Loucy (cell line): ENCODE results near the gene LARP1B.
"Not testable (repeated sequence)": the region's sequence is repeated elsewhere in the genome, so short reads cannot be mapped to it uniquely, and the experiment has no call there.

Experiments
- H2AFZ ChIP-seq: fragments of 200-600 bp; sonication (generic); 2 replicates; pipeline ENCODE4 v1.6.0; 2016; ENCODE audit warnings: antibody characterized with exemption, mild to moderate bottlenecking, low read length, moderate library complexity
- H3F3A ChIP-seq: fragments of 200-600 bp; 2 replicates; pipeline ENCODE4 v1.6.0; 2016; ENCODE audit warnings: antibody characterized with exemption, low read depth, mild to moderate bottlenecking
- H3K27me3 ChIP-seq: fragments of 200-600 bp; sonication (generic); 2 replicates; pipeline ENCODE4 v1.6.1; 2014; ENCODE audit warnings: low read length, mild to moderate bottlenecking; ENCODE audit not compliant: insufficient read depth, poor library complexity, severe bottlenecking
- H3K36me3 ChIP-seq: fragments of 200-600 bp; sonication (generic); 2 replicates; pipeline ENCODE4 v1.6.1; 2016; ENCODE audit warnings: low read length; ENCODE audit not compliant: insufficient read depth
- H3K4me1 ChIP-seq: fragments of 200-600 bp; sonication (generic); 2 replicates; pipeline ENCODE4 v1.5.1; 2014; ENCODE audit warnings: low read length, mild to moderate bottlenecking; ENCODE audit not compliant: insufficient read depth, poor library complexity, severe bottlenecking
- H3K4me2 ChIP-seq: fragments of 200-600 bp; sonication (generic); 2 replicates; pipeline ENCODE4 v1.6.0; 2014; ENCODE audit warnings: antibody characterized with exemption, low read length, low read depth, mild to moderate bottlenecking; ENCODE audit not compliant: poor library complexity, severe bottlenecking
- H3K4me3 ChIP-seq: fragments of 200-600 bp; sonication (generic); 2 replicates; pipeline ENCODE4 v1.5.1; 2014; ENCODE audit warnings: low read length, mild to moderate bottlenecking, mixed read lengths; ENCODE audit not compliant: poor library complexity, severe bottlenecking
- H3K79me2 ChIP-seq: fragments of 200-600 bp; sonication (generic); 2 replicates; pipeline ENCODE4 v1.6.1; 2014; ENCODE audit warnings: low read length; ENCODE audit not compliant: insufficient read depth
- H3K9ac ChIP-seq: fragments of 200-600 bp; sonication (generic); 2 replicates; pipeline ENCODE4 v1.6.0; 2014; ENCODE audit warnings: mild to moderate bottlenecking, low read depth, low read length, moderate library complexity; ENCODE audit not compliant: poor library complexity, severe bottlenecking
- H3K9me2 ChIP-seq: fragments of 200-600 bp; sonication (generic); replicated peaks from 2 replicates; pipeline ENCODE4 v1.6.1; 2016; ENCODE audit warnings: low read depth, low read length, mixed read lengths
- H3K9me3 ChIP-seq: fragments of 200-600 bp; sonication (generic); 2 replicates; pipeline ENCODE4 v1.6.1; 2014; ENCODE audit warnings: mild to moderate bottlenecking, antibody characterized with exemption, low read length, low read depth; ENCODE audit not compliant: insufficient read depth
- H4K20me1 ChIP-seq: fragments of 200-600 bp; sonication (generic); 2 replicates; pipeline ENCODE4 v1.6.0; 2014; ENCODE audit warnings: antibody characterized with exemption, low read length, mild to moderate bottlenecking; ENCODE audit not compliant: insufficient read depth, poor library complexity, severe bottlenecking
- EZH2phosphoT487 ChIP-seq: fragments of 200-600 bp; IDR thresholded peaks from 2 replicates; pipeline ENCODE4 v1.6.1; 2018; ENCODE audit warnings: antibody characterized with exemption, mild to moderate bottlenecking, moderate library complexity, borderline replicate concordance
- TF ChIP-seq, protein P1 (sequence below): fragments of 200-600 bp; sonication (generic); conservative IDR thresholded peaks from 2 replicates; pipeline ENCODE4 v1.5.1; 2014; ENCODE audit warnings: mild to moderate bottlenecking, antibody characterized with exemption, low read length

The LARP1B gene

DNA sequence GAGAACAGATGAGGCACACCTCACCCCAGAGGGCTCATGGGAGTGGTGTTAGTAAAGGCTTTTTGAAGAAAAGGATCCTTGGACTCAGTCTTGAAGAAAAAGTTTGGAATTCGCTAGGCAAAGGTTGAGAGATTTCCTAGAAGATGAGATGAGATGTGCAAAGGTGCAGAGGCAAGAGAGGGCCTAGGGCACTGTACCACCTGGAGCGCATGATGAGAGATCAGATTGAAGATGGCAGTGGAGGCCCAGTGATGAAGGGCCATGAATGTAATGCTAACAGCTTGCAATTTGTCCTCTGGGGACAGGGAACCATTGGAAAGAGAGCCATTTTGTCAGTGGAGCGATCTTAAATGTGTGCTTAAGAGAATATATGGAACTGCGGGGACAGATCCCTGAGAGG lies 181.5 kb downstream of the LARP1B start:
- Histone ChIP-seq H4K20me1 (no peaks in the 10 kb centered on the region), H3K79me2 (no peaks in the 10 kb centered on the region), H3K9me2 (no peaks in the 10 kb centered on the region), H2AFZ (no peak overlapping the region), H3K9ac (no peak overlapping the region), H3K4me1 (no peaks in the 10 kb centered on the region), H3K27me3 (no peaks in the 10 kb centered on the region), H3F3A (no peaks in the 10 kb centered on the region), H3K9me3 (no peaks in the 10 kb centered on the region), H3K4me2 (no peak overlapping the region), H3K4me3 (no peak overlapping the region), H3K36me3 (no peaks in the 10 kb centered on the region)
- no peak for TF ChIP-seq EZH2phosphoT487
- TF ChIP-seq, protein P1, sequence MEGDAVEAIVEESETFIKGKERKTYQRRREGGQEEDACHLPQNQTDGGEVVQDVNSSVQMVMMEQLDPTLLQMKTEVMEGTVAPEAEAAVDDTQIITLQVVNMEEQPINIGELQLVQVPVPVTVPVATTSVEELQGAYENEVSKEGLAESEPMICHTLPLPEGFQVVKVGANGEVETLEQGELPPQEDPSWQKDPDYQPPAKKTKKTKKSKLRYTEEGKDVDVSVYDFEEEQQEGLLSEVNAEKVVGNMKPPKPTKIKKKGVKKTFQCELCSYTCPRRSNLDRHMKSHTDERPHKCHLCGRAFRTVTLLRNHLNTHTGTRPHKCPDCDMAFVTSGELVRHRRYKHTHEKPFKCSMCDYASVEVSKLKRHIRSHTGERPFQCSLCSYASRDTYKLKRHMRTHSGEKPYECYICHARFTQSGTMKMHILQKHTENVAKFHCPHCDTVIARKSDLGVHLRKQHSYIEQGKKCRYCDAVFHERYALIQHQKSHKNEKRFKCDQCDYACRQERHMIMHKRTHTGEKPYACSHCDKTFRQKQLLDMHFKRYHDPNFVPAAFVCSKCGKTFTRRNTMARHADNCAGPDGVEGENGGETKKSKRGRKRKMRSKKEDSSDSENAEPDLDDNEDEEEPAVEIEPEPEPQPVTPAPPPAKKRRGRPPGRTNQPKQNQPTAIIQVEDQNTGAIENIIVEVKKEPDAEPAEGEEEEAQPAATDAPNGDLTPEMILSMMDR, result no peak

DNA sequence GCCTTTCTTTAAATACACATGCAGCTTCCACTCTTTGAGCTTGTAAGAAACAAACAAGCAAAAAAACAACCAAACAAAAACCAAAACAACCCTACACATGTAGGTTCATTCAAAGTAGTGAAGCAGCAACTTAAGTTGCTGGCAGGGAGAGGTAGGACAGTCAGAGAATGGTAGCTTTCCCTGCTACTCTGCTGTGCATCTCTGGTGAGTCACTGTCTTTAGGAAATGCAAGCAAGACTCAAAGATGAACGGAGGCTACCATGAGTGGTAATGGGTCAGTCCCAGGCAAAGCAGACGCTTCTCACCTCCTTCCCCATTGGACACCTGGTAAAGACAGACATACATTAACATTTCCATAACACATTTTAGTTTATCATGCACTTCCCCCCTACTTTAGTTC lies 183.3 kb downstream of the LARP1B start:
- Histone ChIP-seq H3K4me1 (no peaks in the 10 kb centered on the region), H3K4me3 (no peak overlapping the region), H3K9me3 (0 out of 2 replicates have a peak, but pooled peaks cover 4% of the 10 kb centered on the region), H3K27me3 (no peaks in the 10 kb centered on the region), H3F3A (no peaks in the 10 kb centered on the region), H3K4me2 (no peak overlapping the region), H3K9ac (no peak overlapping the region), H4K20me1 (no peaks in the 10 kb centered on the region), H3K36me3 (no peaks in the 10 kb centered on the region), H2AFZ (no peak overlapping the region), H3K9me2 (no peaks in the 10 kb centered on the region), H3K79me2 (no peaks in the 10 kb centered on the region)
- TF ChIP-seq, protein P1, result no peak
- TF ChIP-seq EZH2phosphoT487, result no peak

DNA sequence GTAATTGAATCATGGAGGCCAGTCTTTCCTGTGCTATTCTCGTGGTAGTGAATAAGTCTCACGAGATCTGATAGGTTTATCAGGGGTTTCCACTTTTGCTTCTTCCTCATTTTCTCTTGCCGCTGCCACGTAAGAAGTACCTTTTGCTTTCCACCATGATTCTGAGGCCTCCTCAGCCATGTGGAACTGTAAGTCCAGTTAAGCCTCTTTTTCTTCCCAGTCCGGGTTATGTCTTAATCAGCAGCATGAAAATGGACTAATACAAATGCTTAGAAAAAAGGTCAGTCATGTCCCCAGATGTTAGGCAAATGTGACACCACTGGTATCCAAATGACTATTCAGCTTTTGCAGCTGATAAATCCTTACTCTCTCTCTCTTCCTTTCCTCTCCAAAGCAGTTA lies 184.3 kb downstream of the LARP1B start:
- H2AFZ ChIP-seq, H3K4me1 ChIP-seq, H3K27me3 ChIP-seq, H3K36me3 ChIP-seq, H3K9me3 ChIP-seq, H3K79me2 ChIP-seq, H3K4me3 ChIP-seq, H3F3A ChIP-seq, H3K9ac ChIP-seq, H3K4me2 ChIP-seq, H3K9me2 ChIP-seq, H4K20me1 ChIP-seq: not testable (repeated sequence)

DNA sequence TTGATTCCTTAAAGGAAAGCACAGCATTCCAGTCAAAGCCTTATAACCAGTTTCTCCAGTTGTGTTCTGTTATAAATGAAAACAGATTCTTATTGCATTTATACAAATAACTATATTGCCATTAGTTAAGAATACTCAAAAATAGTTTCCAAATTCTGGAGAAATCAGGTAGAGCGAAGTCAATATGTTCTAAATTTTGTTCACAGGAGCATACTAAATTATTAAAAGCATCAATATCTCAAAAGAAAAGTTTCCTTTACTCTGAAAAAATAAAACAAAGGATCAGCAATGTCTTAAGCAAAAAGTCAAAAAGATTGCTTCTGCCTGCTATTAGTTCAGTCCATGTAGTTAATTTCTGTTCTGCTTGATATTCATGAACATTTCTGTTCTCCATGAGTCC lies 186.8 kb downstream of the LARP1B start:
- no peak overlapping the region for H3K4me3 ChIP-seq
- H3K27me3 ChIP-seq, result no peaks in the 10 kb centered on the region
- no peak overlapping the region for H2AFZ ChIP-seq
- H3K9me3 ChIP-seq, result 0 out of 2 replicates have a peak, but pooled peaks cover 6% of the 10 kb centered on the region
- no peaks in the 10 kb centered on the region for H3K9me2 ChIP-seq
- no peaks in the 10 kb centered on the region for H3F3A ChIP-seq
- H3K9ac ChIP-seq, result no peak overlapping the region
- H4K20me1 ChIP-seq, result no peaks in the 10 kb centered on the region
- no peaks in the 10 kb centered on the region for H3K79me2 ChIP-seq
- no peaks in the 10 kb centered on the region for H3K36me3 ChIP-seq
- TF ChIP-seq, protein P1, result no peak
- no peak for TF ChIP-seq EZH2phosphoT487
- no peaks in the 10 kb centered on the region for H3K4me1 ChIP-seq
- H3K4me2 ChIP-seq, result no peak overlapping the region
